Muscle layer of duodenum (tissue), 2 donors: ENCODE data around the gene CACNG1.

Source experiments
- H3K27ac ChIP-seq: one replicate; pipeline ENCODE4 v1.7.0; 2013; ENCODE audit warnings: mild to moderate bottlenecking, low read length
- H3K27me3 ChIP-seq: one replicate; pipeline ENCODE4 v1.7.0; 2013; ENCODE audit warnings: low read depth, mild to moderate bottlenecking, control low read depth, low read length
- H3K36me3 ChIP-seq, 2 donors: one replicate each; pipeline ENCODE4 v1.7.0; 2013; ENCODE audit warnings: low read length in 2 of 2, control low read depth in 1 of 2, mild to moderate bottlenecking in 1 of 2; ENCODE audit not compliant: insufficient read depth in 2 of 2, control insufficient read depth in 1 of 2
- H3K4me1 ChIP-seq, 2 donors: one replicate each; pipeline ENCODE4 v1.7.0; 2013; ENCODE audit warnings: low read length in 2 of 2, mild to moderate bottlenecking in 2 of 2, control low read depth in 1 of 2, moderate library complexity in 1 of 2; ENCODE audit not compliant: insufficient read depth in 2 of 2, control insufficient read depth in 1 of 2
- H3K4me3 ChIP-seq, 2 donors: one replicate each; pipeline ENCODE4 v1.7.0; 2013; ENCODE audit warnings: low read length in 2 of 2, low read depth in 1 of 2, mild to moderate bottlenecking in 1 of 2
- H3K9me3 ChIP-seq, 2 donors: one replicate each; pipeline ENCODE4 v1.7.0; 2013; ENCODE audit warnings: low read length in 2 of 2, control low read depth in 1 of 2, mild to moderate bottlenecking in 1 of 2; ENCODE audit not compliant: control insufficient read depth in 1 of 2
- donor health status: healthy.

Gene CACNG1

DNA sequence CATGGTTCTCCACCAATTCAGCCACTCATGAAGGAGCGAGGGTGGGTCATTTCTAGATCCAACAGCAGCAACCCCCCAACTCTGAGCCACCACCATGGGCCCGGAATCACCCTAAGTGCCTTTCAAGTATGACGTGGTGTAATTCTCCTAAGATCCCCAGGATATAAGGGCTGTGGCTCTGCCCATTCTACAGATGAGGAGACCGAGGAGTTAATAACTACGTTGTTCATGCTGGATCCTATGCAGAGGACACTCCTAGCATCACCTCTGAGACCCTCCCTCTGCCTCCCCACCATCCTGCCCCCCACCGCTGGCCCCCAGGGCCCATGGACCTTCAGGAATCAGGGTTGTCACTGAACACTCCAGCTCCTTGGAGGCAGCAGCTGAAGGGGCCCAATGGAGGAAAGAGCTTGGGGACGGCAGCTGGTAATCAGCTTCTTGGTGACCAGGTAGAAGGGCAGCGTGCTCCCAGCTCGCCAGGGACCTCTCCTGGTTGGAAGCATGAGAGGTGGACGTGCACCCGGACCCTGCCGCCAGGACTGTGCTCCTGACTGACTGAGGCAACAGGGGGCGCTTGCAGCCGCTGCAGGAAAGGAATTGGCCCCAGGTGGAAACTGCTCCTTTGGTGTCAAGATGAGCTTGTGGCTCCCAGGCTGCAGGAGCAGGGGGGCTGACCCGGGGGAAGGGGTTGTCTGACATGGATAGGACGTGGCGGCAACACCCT is 28.2 kb upstream of the CACNG1 start:
- H3K4me1 ChIP-seq: no peaks in the 10 kb centered on the region
- no peak overlapping the region for H3K27ac ChIP-seq
- no peak overlapping the region for H3K4me3 ChIP-seq
- no peaks in the 10 kb centered on the region for H3K9me3 ChIP-seq
- H3K27me3 ChIP-seq: no peaks in the 10 kb centered on the region
- no peaks in the 10 kb centered on the region for H3K36me3 ChIP-seq

DNA sequence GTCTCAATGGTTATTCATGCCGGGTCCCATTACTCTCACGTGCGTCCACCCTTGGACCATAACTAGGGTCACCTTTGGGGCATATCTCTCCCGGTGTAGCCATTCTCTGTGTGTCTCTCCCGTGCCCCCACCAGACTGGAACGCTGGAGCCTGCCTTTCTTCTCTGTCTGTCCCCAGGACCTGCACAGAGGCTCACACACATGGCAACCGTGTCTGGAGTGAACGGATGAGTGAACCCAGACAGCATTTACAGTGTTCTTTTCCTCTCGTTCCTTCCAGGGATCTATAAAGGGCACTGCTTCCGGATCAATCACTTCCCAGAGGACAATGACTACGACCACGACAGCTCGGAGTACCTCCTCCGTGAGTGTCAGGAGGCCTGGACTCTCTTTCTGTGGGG is 26.4 kb upstream of the CACNG1 start:
- H3K9me3 ChIP-seq: no peaks in the 10 kb centered on the region
- no peaks in the 10 kb centered on the region for H3K36me3 ChIP-seq
- no peak overlapping the region for H3K4me3 ChIP-seq
- no peaks in the 10 kb centered on the region for H3K4me1 ChIP-seq
- H3K27me3 ChIP-seq: no peaks in the 10 kb centered on the region
- no peak overlapping the region for H3K27ac ChIP-seq

DNA sequence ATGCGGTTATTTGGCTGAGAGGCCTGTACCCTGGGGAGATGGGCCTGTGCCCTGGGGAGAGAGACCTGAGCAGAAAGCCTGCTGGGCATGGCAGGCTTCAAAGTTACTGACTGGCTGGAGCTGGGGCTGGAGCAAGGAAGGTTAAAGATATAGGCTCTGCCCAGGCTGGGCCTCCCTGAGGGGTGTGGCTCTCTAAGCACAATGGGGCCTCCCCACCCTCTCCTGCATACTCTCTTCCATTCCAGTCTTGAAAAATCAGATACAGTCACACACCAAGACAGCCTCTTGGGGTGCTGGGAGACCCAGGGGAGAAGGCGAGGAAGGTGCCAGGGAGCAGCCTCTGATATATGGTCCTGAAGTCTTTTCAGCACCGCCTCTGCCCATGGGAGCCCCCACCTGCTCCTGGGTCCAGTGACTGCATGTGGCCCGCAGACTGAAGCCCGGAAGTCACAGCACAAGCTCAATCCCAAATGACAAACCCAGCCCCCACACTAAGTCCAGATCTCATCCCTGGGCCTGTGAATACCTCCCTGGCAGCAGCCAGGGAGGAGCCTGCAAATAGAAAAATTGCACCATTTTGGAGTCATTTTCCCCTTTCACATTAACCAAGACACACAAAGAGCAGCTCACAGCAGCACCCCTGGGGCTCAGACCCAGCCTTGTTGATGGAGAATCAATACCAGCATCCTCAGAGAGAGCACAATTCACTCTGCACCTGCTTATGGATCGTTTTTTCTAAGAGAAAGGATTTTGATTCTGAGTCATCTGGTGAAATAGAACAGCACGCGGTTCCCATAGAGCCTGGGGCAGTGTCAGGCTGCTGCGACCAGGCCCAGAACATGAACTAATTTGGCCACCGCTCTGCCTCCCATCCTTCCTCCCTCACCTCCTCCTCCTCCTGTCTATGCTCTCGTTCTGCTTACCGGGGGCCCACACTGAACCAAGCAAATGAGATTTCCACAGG is 25.6 kb upstream of the CACNG1 start:
- Histone ChIP-seq H3K36me3 (no peaks in the 10 kb centered on the region), H3K27me3 (no peaks in the 10 kb centered on the region), H3K27ac (no peak overlapping the region), H3K4me3 (no peak overlapping the region), H3K4me1 (no peaks in the 10 kb centered on the region), H3K9me3 (no peaks in the 10 kb centered on the region)

DNA sequence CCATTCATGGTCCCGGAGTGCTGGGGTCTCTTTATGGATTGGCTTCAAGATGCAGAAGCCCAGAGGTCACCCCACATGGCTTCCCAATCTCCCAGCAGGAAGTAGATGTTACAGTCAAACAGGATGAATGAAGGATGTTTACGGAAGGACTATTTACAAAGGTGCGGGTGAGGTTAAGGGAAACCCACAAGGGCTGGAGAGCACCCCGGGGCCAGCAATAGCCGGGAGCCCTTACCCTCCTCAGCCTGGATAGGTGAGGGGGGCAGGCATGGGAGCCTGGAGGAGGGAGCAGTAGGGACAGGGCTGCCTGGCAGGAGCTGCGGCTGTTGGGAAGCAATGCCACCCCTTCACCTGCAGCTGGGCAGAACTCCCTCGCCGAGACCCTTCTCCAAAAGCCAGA is 24.5 kb upstream of the CACNG1 start:
- H3K9me3 ChIP-seq: no peaks in the 10 kb centered on the region
- no peak overlapping the region for H3K27ac ChIP-seq

DNA sequence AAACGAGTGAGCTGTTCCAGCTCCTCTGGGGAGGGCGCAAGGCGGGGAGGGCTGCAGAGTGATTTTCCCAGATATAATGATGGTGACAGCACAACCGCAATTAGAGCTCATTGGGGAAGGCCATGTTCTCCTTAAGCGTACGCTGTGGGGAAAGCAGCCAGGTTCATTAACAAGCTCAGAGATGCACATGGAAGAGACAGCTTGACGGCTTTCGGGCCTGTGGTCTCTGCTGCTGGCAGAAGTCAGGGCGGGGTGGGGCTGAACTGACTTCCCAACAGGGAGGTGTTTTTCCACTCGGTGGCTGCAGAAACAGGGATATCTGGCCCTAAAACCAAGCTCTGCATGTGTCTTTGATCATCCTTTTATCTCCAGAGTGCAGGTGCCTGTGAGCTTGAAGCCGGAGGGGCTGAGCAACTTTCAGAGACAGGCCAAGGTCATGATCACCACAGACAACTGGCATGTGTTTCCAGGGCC is 24.0 kb upstream of the CACNG1 start:
- Histone ChIP-seq H3K4me1 (no peaks in the 10 kb centered on the region), H3K4me3 (no peak overlapping the region), H3K27ac (no peak overlapping the region), H3K9me3 (no peaks in the 10 kb centered on the region), H3K36me3 (no peaks in the 10 kb centered on the region), H3K27me3 (no peaks in the 10 kb centered on the region)

More for the DNA sequence above, 24.5 kb upstream of the CACNG1 start:
- Histone ChIP-seq H3K27me3 (no peaks in the 10 kb centered on the region), H3K36me3 (no peaks in the 10 kb centered on the region), H3K4me3 (no peak overlapping the region), H3K4me1 (no peaks in the 10 kb centered on the region)

DNA sequence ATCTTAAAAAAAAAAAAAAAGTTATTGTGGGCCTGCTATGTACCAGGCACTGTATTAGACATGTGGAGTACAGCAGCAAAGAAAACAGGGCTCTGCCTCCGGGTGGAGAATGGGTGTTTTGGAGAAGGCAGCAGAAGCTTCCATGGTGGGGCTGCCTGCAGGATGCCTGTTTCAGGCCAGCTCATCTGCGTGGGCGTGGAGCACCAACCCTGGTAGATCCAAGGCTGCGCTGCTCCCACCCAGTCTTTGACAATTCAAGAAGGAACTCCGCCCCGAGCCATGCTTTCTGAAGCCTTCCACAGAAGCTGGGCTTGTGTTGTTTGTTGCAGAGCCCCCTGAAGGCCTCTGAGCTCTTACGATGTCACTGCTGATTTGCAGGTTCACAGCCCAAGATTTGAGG is 23.2 kb upstream of the CACNG1 start:
- H3K27ac ChIP-seq: no peak overlapping the region
- H3K4me3 ChIP-seq: no peak overlapping the region
- H3K36me3 ChIP-seq: no peaks in the 10 kb centered on the region
- no peaks in the 10 kb centered on the region for H3K9me3 ChIP-seq
- no peaks in the 10 kb centered on the region for H3K4me1 ChIP-seq
- no peaks in the 10 kb centered on the region for H3K27me3 ChIP-seq

DNA sequence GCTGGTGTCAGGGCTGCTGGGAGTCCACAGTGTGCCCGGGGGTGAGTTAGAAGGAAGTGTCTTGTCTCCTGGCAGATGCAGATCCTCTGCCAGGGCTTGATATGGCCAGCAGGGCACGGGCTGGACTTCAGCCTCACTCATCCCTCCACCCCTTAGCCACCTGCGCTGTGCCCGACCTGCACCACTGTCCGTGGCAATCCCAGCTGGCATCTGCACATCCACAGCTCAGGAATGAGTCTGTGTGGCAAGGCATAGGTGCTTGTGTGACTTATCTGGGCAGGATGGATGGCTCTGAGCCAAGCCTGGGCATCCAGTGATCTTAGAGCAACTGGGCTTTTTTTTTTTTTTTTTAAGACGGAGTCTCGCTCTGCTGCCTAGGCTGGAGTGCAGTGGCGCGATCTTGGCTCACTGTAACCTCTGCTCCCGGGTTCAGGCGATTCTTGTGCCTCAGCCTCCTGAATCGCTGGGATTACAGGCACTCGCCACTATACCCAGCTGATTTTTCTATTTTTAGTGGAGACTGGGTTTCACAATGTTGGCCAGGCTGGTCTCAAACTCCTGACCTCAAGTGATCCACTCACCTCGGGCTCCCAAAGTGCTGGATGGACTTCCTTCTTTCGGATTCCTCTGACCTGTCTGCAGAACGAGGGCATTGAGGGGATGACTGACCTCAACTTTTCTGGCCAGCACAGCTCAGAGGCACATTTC is 22.5 kb upstream of the CACNG1 start:
- Histone ChIP-seq H3K27ac (no peak overlapping the region), H3K36me3 (no peaks in the 10 kb centered on the region), H3K27me3 (no peaks in the 10 kb centered on the region), H3K4me1 (no peaks in the 10 kb centered on the region), H3K9me3 (no peaks in the 10 kb centered on the region), H3K4me3 (no peak overlapping the region)

DNA sequence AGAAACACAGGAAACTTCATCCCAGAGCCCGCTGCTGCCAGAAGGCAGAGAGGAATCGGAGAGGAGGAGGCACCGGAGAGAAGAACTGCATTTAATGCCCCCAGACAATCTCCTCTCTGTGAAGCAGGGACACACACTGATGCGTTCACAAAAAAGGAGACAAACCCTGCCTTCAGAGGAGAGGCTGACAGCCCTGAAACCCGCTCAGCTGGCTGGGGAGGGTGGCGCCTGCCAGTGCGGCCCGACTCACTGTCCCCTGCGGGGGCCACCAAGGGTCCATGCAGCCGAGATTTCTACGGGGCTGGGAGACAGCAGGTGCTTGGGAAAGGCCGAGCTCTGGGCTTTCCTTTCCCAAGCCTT is 21.9 kb upstream of the CACNG1 start:
- H3K4me3 ChIP-seq: no peak overlapping the region
- H3K27ac ChIP-seq: no peak overlapping the region
- H3K9me3 ChIP-seq: no peaks in the 10 kb centered on the region
- no peaks in the 10 kb centered on the region for H3K4me1 ChIP-seq
- no peaks in the 10 kb centered on the region for H3K36me3 ChIP-seq
- no peaks in the 10 kb centered on the region for H3K27me3 ChIP-seq

DNA sequence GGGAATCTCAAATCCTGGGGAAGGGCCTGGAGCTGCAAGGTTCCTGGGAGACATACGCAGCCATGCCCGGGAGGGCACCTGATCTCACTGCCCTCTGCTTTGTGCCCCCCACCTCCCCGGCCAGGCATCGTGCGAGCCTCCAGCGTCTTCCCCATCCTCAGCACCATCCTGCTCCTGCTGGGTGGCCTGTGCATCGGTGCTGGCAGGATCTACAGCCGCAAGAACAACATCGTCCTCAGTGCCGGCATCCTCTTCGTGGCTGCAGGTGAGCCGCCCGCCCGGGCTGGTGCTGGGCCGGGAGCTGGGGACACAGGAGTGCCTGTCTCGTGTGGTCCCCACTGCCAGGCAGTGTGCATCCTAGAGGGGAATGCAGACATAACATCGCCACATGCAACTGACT is 19.6 kb upstream of the CACNG1 start:
- H3K9me3 ChIP-seq: no peaks in the 10 kb centered on the region
- no peaks in the 10 kb centered on the region for H3K27me3 ChIP-seq
- H3K27ac ChIP-seq: no peak overlapping the region
- H3K36me3 ChIP-seq: no peaks in the 10 kb centered on the region
- H3K4me1 ChIP-seq: no peaks in the 10 kb centered on the region
- no peak overlapping the region for H3K4me3 ChIP-seq

DNA sequence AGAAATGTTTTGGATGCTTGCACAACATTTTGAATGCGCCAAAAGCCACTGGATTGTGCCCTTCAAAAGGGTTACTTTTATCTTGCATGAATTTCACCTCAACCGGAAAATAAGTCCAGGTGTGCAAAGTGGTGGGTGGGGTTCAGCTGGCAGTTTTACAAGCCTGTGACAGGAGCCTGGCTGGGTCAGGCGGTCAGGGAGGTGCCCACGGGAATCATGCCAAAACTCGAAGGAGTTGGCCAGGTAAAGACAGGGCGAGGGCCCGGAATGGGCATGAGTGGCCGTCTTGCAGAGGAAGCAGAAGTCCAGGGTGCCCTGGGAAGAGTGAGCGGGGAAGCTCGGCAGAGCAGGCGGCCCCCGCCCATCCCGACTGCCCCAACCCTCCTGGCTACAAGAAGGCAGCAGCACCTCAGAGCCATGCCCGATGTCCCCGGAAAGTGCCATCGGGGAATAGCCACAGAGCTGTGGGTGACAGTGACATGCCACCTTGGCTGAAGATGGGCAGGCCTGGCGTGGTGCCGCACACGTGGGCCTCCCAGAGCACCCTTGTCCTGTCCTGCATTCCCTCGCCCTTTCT is 19.1 kb upstream of the CACNG1 start:
- no peaks in the 10 kb centered on the region for H3K9me3 ChIP-seq
- H3K27ac ChIP-seq: no peak overlapping the region
- H3K27me3 ChIP-seq: no peaks in the 10 kb centered on the region
- H3K36me3 ChIP-seq: no peaks in the 10 kb centered on the region
- no peaks in the 10 kb centered on the region for H3K4me1 ChIP-seq
- no peak overlapping the region for H3K4me3 ChIP-seq

DNA sequence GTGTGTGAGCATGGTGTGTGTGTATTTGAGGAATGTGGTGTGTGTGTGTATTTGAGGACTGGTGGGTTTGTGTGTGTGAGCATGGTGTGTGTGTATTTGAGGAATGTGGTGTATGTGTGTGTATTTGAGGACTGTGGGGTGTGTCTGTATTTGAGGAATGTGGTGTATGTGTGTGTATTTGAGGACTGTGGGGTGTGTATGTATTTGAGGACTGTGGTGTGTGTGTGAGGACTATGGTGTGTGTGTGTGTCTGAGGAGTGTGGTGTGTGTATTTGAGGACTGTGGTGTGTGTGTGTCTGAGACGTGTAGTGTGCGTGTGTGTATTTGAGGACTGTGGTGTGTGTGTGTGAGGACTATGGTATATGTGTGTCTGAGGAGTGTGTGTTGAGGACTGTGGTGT is 18.0 kb upstream of the CACNG1 start:
- no peaks in the 10 kb centered on the region for H3K4me1 ChIP-seq
- H3K4me3 ChIP-seq: no peak overlapping the region
- no peaks in the 10 kb centered on the region for H3K27me3 ChIP-seq
- no peaks in the 10 kb centered on the region for H3K9me3 ChIP-seq
- H3K36me3 ChIP-seq: no peaks in the 10 kb centered on the region
- H3K27ac ChIP-seq: no peak overlapping the region
